Measurements from ENCODE around the gene DUSP1.
"Not testable (repeated sequence)": the region's sequence is repeated elsewhere in the genome, so short reads cannot be mapped to it uniquely, and the experiment has no call there.

The DUSP1 gene

DNA sequence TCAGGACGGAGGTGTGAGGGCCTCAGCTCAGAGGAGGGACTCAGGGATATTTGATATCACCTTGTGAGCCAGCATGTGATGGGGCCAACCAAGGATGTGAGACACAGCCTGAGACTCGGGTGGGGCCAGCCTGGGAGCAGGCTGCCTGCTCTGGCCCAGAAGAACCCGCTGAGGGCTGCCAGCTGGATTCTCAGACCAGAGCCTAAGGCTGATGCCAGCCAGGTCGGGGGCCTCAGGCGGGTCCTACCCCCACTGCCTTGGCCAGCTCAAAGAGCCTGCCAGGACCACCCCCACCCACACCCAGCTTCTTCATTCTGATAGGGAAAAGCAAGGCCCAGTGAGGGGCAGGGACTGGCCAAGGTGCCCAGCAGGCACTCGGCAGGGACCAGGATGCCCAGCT, 20.3 kb upstream of the DUSP1 start:
- no peak for DNase-seq (ENCODE audit: low read depth)
- no peak overlapping the region for H3K4me3 ChIP-seq (ENCODE audit: low read length)
- TF ChIP-seq, protein P1, sequence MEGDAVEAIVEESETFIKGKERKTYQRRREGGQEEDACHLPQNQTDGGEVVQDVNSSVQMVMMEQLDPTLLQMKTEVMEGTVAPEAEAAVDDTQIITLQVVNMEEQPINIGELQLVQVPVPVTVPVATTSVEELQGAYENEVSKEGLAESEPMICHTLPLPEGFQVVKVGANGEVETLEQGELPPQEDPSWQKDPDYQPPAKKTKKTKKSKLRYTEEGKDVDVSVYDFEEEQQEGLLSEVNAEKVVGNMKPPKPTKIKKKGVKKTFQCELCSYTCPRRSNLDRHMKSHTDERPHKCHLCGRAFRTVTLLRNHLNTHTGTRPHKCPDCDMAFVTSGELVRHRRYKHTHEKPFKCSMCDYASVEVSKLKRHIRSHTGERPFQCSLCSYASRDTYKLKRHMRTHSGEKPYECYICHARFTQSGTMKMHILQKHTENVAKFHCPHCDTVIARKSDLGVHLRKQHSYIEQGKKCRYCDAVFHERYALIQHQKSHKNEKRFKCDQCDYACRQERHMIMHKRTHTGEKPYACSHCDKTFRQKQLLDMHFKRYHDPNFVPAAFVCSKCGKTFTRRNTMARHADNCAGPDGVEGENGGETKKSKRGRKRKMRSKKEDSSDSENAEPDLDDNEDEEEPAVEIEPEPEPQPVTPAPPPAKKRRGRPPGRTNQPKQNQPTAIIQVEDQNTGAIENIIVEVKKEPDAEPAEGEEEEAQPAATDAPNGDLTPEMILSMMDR (conservative IDR thresholded peaks at IDR 0.05; ENCODE audit: low read depth, low read length) = no peak

DNA sequence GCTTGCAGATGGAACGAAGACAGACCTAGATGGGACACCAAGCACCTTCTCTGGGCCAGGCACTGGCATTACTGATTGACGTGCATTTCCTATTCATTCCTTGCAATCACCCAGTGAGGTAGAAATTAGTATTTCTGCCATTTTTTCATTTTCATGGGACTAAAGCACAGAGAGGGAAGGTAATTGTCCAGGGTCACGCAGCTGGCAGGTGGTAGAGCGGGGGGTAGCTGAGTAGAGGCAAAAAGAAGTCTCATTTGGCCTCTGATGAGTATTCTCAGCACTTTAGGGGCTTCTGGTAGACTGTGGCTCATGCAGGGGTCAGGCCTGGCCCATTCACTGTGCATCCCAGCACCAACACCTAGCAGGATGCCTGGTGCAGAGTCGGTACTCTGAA, 19.5 kb upstream of the DUSP1 start:
- no peak overlapping the region for H3K4me3 ChIP-seq (ENCODE audit: low read length)
- DNase-seq (ENCODE audit: low read depth) = no peak
- TF ChIP-seq, protein P1 (conservative IDR thresholded peaks at IDR 0.05; ENCODE audit: low read depth, low read length) = no peak

DNA sequence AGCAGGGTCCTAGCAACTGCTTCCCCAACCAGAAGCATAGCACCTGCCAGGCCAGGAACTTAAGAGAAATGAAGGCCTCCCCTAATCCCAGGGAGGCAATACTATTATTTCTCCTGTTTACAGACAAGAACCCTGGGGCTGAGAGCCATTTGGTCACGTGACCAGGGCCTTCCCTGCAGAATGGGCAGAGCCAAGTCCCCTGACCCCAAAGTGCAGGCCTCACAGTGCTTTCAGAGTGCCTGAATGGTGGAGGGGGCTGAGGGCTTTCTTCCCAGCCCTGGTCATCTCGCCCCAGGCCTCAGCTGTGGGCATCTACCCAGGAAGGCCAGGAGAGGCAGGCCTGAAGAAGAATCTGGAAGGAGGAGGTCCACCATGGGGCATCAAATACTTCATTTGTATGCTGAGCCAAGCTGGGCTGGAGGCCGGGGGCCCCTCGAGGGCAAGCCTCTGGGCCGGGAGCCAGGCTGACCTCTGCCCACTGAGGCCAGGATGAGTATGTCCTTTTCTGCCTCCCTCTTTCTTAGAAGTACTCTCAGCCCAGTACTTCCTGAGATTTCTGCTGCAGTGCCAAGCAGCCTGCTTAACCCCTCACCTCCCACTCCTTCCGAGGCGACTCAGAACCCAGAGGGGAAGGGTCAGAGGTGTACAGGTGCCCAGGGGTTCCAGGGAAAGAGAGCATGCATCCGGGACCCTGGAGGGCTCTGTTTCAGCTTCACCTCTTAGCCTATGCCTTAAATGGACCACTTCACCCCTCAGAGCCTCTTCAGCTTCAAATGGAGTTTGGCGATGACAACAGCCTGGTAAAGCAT, 18.9 kb upstream of the DUSP1 start:
- no peak for DNase-seq (ENCODE audit: low read depth)
- TF ChIP-seq, protein P1 (conservative IDR thresholded peaks at IDR 0.05; ENCODE audit: low read depth, low read length) = no peak
- H3K4me3 ChIP-seq (ENCODE audit: low read length) = no peak overlapping the region

DNA sequence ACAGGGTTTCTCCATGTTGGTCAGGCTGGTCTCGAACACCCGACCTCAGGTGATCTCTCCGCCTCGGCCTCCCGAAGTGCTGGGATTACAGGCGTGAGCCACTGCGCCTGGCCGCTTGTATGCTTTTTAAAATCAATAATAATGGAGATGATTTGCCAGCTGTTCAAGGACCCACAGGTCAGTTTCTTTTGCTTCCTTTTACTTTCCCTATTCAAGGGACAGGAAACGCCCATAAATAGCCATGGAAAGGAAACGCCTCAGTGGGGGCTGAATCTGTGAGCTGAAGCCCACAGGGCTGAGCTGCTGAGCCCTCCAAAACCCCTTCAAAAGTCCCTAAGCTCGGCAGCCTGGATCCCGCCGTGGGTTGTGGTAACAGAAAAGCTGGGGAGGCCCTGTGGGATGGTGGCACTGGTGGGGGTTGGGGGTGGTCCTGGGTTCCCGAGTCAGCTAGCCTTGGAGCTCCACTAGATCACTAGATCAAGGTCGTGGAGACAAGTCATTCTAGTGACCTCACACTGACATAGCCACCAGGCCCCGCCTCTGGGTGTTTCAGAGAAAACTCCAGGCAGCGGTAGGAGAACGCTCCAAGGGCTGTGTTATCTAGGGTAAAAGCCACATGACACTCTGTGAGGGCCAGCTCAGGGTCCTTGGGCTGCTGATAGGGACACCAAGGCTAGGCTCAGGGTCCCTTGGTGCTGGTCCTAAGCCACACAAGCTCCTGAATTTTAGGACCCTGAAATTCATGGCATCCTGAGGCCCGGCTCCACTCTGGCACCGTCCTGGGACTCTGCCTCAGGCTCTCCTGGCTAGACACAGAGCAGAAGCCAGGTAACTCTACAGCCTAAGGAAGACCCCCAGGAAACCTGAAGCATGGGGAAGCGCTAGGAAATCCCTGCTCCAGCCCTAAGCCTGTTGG, 18.0 kb upstream of the DUSP1 start:
- no peak overlapping the region for H3K4me3 ChIP-seq (ENCODE audit: low read length)
- no peak for DNase-seq (ENCODE audit: low read depth)
- TF ChIP-seq, protein P1 (conservative IDR thresholded peaks at IDR 0.05; ENCODE audit: low read depth, low read length) = no peak

DNA sequence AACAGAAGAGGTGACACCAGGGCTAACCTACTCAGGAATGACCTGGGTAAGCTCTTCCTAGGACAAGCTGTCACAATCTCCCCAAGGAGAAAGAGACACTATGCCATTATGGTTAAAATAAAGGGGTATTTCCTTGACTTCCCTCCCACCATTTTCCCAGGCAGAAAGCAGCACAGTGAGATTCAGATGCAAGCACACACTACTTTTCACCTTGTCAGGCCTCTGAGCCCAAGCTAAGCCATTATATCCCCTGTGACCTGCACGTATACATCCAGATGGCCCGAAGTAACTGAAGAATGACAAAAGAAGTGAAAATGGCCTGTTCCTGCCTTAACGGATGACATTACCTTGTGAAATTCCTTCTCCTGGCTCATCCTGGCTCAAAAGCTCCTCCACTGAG, 16.5 kb upstream of the DUSP1 start:
- not testable (repeated sequence) for H3K4me3 ChIP-seq (ENCODE audit: low read length); DNase-seq (ENCODE audit: low read depth)

DNA sequence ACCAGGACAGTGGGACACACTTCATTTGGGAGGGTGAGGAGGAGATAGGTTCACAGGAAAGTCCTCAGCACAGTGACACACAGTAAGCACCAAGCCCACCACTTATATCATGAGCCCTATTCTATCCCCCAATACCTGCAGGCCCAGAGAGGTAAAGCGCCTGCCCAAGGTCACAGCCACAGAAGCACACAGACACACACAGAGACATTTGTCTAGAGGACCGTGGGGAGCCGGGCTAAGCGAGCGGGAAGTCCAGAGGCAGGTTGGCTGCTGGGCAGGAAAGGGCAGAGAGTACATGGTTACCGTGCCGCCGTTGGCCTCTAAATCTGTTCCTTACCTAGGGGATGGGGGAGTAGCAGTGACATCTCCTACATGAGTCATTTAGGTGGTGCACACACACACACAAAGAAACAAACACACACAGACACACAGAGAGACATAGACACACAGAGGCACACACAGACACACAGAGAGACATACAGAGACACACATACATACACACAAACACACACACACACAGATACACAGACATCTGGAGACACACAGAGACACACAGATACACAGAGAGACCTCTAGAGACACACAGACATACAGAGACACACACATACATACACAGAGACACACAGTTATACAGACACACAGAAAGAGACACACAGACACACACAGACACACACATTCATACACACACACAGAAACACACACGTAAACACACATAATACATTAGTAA, 15.9 kb upstream of the DUSP1 start:
- no peak for DNase-seq (ENCODE audit: low read depth)
- H3K4me3 ChIP-seq (ENCODE audit: low read length) = no peak overlapping the region
- TF ChIP-seq, protein P1 (conservative IDR thresholded peaks at IDR 0.05; ENCODE audit: low read depth, low read length) = no peak

DNA sequence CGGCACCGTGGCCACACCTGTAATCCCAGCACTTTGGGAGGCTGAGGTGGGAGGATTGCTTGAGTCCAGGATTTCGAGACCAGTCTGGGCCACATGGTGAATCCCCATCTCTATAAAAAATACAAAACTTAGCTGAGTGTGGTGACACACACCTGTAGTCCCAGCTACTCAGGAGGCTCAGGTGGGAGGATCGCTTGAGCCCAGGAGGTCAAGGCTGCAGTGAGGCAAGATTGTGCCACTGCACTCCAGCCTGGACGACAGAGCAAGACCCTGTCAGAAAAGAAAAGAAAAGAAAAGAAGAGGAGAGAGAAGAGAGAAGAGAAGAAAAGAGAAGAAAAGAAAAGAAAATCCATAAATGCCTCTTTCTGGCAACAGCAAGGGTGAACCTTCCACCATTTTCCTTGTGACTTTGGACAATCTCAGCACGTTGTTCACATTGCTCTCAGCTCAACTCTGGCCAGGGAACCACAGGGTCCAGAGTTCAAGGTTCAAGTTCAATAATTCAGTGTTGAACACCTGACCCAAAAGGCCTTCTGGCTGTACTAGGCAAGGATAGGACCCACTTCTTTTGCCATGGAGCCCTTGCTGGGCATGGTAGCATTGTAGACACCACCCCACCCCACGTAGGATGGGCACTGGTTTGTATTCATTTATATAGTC, 14.6 kb upstream of the DUSP1 start:
- DNase-seq (ENCODE audit: low read depth) = no peak
- TF ChIP-seq, protein P1 (conservative IDR thresholded peaks at IDR 0.05; ENCODE audit: low read depth, low read length) = no peak
- H3K4me3 ChIP-seq (ENCODE audit: low read length) = no peak overlapping the region

DNA sequence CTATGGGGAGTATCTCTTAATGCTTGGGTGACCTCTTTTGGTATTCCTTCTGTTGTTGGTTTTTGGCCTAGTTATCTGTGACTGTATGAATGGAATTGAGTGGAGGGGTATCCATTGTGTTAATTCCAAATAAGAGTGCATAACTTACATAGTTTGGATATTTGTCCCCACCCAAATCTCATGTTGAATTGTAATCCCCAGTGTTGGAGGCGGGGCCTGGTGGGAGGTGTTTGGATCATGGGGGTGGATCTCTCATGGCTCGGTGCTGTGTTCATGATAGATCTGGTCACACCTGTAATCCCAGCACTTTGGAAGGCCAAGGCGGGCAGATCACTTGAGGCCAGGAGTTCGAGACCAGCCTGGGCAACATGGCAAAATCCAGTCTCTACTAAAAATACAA, 13.2 kb upstream of the DUSP1 start:
- not testable (repeated sequence) for DNase-seq (ENCODE audit: low read depth); H3K4me3 ChIP-seq (ENCODE audit: low read length)

DNA sequence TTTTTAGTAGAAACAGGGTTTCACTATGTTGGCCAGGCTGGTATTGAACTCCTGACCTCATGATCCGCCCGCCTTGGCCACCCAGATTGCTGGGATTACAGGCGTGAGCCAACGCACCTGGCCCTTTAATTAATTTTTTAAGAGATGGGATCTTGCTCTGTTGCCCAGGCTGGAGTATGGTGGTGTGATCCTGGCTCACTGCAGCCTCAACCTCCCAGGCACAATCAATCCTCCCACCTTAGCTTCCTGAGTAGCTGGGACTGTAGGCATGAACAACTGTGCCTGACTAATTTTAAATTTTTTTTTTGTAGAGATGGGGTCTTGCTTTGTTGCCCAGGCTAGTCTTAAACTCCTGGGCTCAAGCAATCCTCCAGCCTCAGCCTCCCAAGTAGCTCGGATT, 12.3 kb upstream of the DUSP1 start:
- not testable (repeated sequence) for H3K4me3 ChIP-seq (ENCODE audit: low read length); DNase-seq (ENCODE audit: low read depth)
